PC-9 (cell line): ENCODE results near the gene CAV1. TPM values are rescaled to one million over a fixed set of nuclear protein-coding genes. Genes with fewer than 3 reads are reported as not detected.

ENCODE experiments used
- BruUV-seq: library from RNA; stranded (reverse); fragments of 400-500 nt; replicated peaks from 2 replicates; lab custom pipeline; 2021; lab: Mats Ljungman, UMichigan
- CTCF ChIA-PET: fragments of 300-600 bp; sonication (Branson Sonifier 250); formaldehyde crosslinking; loops from one replicate; lab custom pipeline; 2022; ENCODE audit warnings: antibody characterized with exemption; lab: Charles Lee
- POLR2A ChIA-PET: fragments of 300-600 bp; sonication (Branson Sonifier 250); formaldehyde crosslinking; loops from one replicate; lab custom pipeline; 2022; ENCODE audit warnings: antibody characterized with exemption; ENCODE audit not compliant: unreplicated experiment; lab: Charles Lee
- DNase-seq, 2 experiments: peaks; one replicate each; pipeline versions ENCODE4 v3.0.0 to v3.0.0-alpha.2; 2015 to 2022; ENCODE audit warnings: mixed read lengths in 1 of 2
- H2AFZ ChIP-seq: fragments of 200-600 bp; sonication (generic); 2 replicates; pipeline ENCODE4 v1.8.1; 2017; ENCODE audit warnings: antibody characterized with exemption
- H3F3A ChIP-seq: fragments of 200-600 bp; sonication (generic); 2 replicates; pipeline ENCODE4 v1.8.1; 2017; ENCODE audit warnings: antibody characterized with exemption, mild to moderate bottlenecking, low read depth; ENCODE audit not compliant: insufficient read depth
- H3K27ac ChIP-seq: fragments of 200-600 bp; sonication (generic); 2 replicates; pipeline ENCODE4 v1.6.1; 2016; ENCODE audit warnings: mixed run types
- H3K27me3 ChIP-seq: fragments of 200-600 bp; sonication (generic); 2 replicates; pipeline ENCODE4 v1.6.1; 2016; ENCODE audit warnings: low read depth, mixed run types; ENCODE audit not compliant: insufficient read depth
- H3K36me3 ChIP-seq: fragments of 200-600 bp; sonication (generic); 2 replicates; pipeline ENCODE4 v1.6.1; 2016; ENCODE audit warnings: low read depth, mixed run types
- H3K4me1 ChIP-seq: fragments of 200-600 bp; sonication (generic); replicated peaks from 2 replicates; pipeline ENCODE4 v1.6.1; 2016; ENCODE audit warnings: mixed run types; ENCODE audit not compliant: insufficient read depth
- H3K4me2 ChIP-seq: fragments of 200-600 bp; sonication (generic); 2 replicates; pipeline ENCODE4 v1.6.1; 2017; ENCODE audit warnings: mixed run types
- H3K4me3 ChIP-seq: fragments of 200-600 bp; sonication (generic); 2 replicates; pipeline ENCODE4 v1.6.1; 2016; ENCODE audit warnings: mixed run types
- H3K79me2 ChIP-seq: fragments of 200-600 bp; sonication (generic); 2 replicates; pipeline ENCODE4 v1.6.1; 2017; ENCODE audit warnings: low read depth, mixed run types
- H3K9me2 ChIP-seq: fragments of 200-600 bp; sonication (generic); 2 replicates; pipeline ENCODE4 v1.8.1; 2017; ENCODE audit warnings: mild to moderate bottlenecking; ENCODE audit not compliant: insufficient read depth
- H3K9me3 ChIP-seq: fragments of 200-600 bp; sonication (generic); 2 replicates; pipeline ENCODE4 v1.8.1; 2016; ENCODE audit warnings: low read depth; ENCODE audit not compliant: insufficient read depth
- H4K20me1 ChIP-seq: fragments of 200-600 bp; sonication (generic); 2 replicates; pipeline ENCODE4 v1.8.1; 2017; ENCODE audit not compliant: insufficient read depth
- CTCF ChIP-seq: fragments of 200-600 bp; sonication (generic); conservative IDR thresholded peaks from 2 replicates; pipeline ENCODE4 v1.6.1; 2017; ENCODE audit warnings: mixed run types, antibody characterized with exemption, mild to moderate bottlenecking, moderate library complexity
- EZH2 ChIP-seq: fragments of 200-600 bp; sonication (generic); IDR thresholded peaks from 2 replicates; pipeline ENCODE4 v1.8.0; 2017; ENCODE audit warnings: antibody characterized with exemption, low read depth
- intact Hi-C: fragments of 100-400 bp; cut with micrococcal nuclease; formaldehyde crosslinking; loops from one replicate; pipeline ENCODE4 v1.10.0; 2022; ENCODE audit not compliant: unreplicated experiment
- total RNA-seq: library from RNA; stranded (reverse); gene quantifications from 2 replicates; pipeline ENCODE4 v1.2.3, GENCODE V29; 2021

CAV1 gene
- total RNA-seq, 1 experiment from 2014 or later: 1,077 TPM

- Histone ChIP-seq H3K4me1 (no peaks in the 10 kb centered on the region), H3K4me2 (no peak overlapping the region), H3K27ac (no peak overlapping the region), H3K9me3 (no peaks in the 10 kb centered on the region), H3K79me2 (no peaks in the 10 kb centered on the region), H3K9me2 (no peaks in the 10 kb centered on the region), H3K36me3 (peaks cover 24% of the 10 kb centered on the region), H3K4me3 (no peak overlapping the region), H3F3A (peaks cover 4% of the 10 kb centered on the region; the same call in 1 of the 2 replicates), H2AFZ (no peak overlapping the region), H3K27me3 (no peaks in the 10 kb centered on the region), H4K20me1 (no peaks in the 10 kb centered on the region)
- no TSS peak for BruUV-seq
- TF ChIP-seq EZH2 (no peak), CTCF (no peak)
- DNase-seq: no peak
- intact Hi-C loops: no loop called here
- POLR2A ChIA-PET: no interaction called here
- CTCF ChIA-PET: no interaction called here
These were observed 22.5 kb downstream of the CAV1 start for GRCh38 chr7:116547347-116547746.

GRCh38 chr7:116548506-116548905 is 23.7 kb downstream of the CAV1 start:
- TF ChIP-seq CTCF (no peak), EZH2 (no peak)
- H2AFZ ChIP-seq: no peak overlapping the region
- no peaks in the 10 kb centered on the region for H3K79me2 ChIP-seq
- DNase-seq: no peak
- H3K36me3 ChIP-seq: peaks cover 24% of the 10 kb centered on the region
- no peaks in the 10 kb centered on the region for H3K9me2 ChIP-seq
- no peak overlapping the region for H3K27ac ChIP-seq
- no peaks in the 10 kb centered on the region for H4K20me1 ChIP-seq
- BruUV-seq: no TSS peak
- H3F3A ChIP-seq: peaks cover 4% of the 10 kb centered on the region; the same call in 1 of the 2 replicates
- intact Hi-C loops: no loop called here
- POLR2A ChIA-PET: no interaction called here
- no peaks in the 10 kb centered on the region for H3K9me3 ChIP-seq
- H3K4me3 ChIP-seq: no peak overlapping the region
- H3K27me3 ChIP-seq: no peaks in the 10 kb centered on the region
- CTCF ChIA-PET: no interaction called here
- no peak overlapping the region for H3K4me2 ChIP-seq
- no peaks in the 10 kb centered on the region for H3K4me1 ChIP-seq

- Histone ChIP-seq H3K4me1 (no peaks in the 10 kb centered on the region), H3F3A (peaks cover 4% of the 10 kb centered on the region; the same call in 1 of the 2 replicates), H3K4me2 (no peak overlapping the region), H3K9me3 (no peaks in the 10 kb centered on the region), H3K27me3 (no peaks in the 10 kb centered on the region), H4K20me1 (no peaks in the 10 kb centered on the region), H3K36me3 (peaks cover 24% of the 10 kb centered on the region), H2AFZ (no peak overlapping the region), H3K9me2 (no peaks in the 10 kb centered on the region), H3K79me2 (no peaks in the 10 kb centered on the region), H3K27ac (no peak overlapping the region), H3K4me3 (no peak overlapping the region)
- BruUV-seq: no TSS peak
- ChIA-PET CTCF (interaction anchor here (0.7 kb wide), 1 partner anchor 123 kb away, joined by 6 read pairs; no protein-coding TSS in a partner anchor), POLR2A (no interaction called here)
- TF ChIP-seq CTCF (no peak), EZH2 (no peak)
- DNase-seq: no peak
- intact Hi-C loops: no loop called here
These were observed 24.5 kb downstream of the CAV1 start for GRCh38 chr7:116549370-116549769.
